RWPE1 (cell line): ENCODE data around the gene TRABD2A.
A peak's percentile ranks its signal among the peaks of the same experiment; 100 is the strongest.

Source experiments
- CTCF ChIA-PET: fragments of 350-600 bp; sonication (Branson Sonifier 250); formaldehyde crosslinking; extraction: SDS; loops from one replicate; lab custom pipeline; 2021; lab: Yijun Ruan, JAX
- POLR2A ChIA-PET: fragments of 400-600 bp; formaldehyde crosslinking; extraction: SDS; loops from one replicate; lab custom pipeline; 2020; ENCODE audit warnings: antibody characterized with exemption; ENCODE audit not compliant: low non-redundant PET; lab: Yijun Ruan, JAX
- DNase-seq: peaks from one replicate; pipeline ENCODE4 v3.0.0; 2012; ENCODE audit warnings: low spot score
- H3K27ac ChIP-seq: fragments of 450-650 bp; 2 replicates; pipeline ENCODE4 v1.5.1; 2017
- TF ChIP-seq, protein P1 (sequence below): fragments of 450-650 bp; conservative IDR thresholded peaks from 2 replicates; pipeline ENCODE4 v1.5.1; 2017; ENCODE audit warnings: low read depth, mild to moderate bottlenecking

TRABD2A gene

DNA sequence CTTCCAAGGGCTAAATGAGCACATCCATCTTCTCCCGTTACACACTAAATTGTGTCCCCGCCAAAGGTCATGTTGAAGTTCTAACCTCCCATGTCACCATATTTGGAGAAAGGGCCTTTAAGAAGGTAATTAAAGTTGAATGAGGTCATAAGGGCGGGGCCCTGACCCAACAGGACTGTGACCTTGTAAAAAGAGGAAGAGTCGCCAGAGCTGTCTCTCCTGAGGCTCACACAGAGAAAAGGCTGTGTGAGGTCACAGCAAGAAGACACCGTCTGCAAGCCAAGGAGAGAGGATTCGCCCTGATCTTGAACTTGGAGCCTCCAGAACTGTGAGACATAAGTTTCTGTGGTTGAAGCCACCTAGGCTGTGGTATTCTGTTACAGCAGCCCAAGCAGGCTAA lies 24.1 kb downstream of the TRABD2A start:
- TF ChIP-seq, protein P1, sequence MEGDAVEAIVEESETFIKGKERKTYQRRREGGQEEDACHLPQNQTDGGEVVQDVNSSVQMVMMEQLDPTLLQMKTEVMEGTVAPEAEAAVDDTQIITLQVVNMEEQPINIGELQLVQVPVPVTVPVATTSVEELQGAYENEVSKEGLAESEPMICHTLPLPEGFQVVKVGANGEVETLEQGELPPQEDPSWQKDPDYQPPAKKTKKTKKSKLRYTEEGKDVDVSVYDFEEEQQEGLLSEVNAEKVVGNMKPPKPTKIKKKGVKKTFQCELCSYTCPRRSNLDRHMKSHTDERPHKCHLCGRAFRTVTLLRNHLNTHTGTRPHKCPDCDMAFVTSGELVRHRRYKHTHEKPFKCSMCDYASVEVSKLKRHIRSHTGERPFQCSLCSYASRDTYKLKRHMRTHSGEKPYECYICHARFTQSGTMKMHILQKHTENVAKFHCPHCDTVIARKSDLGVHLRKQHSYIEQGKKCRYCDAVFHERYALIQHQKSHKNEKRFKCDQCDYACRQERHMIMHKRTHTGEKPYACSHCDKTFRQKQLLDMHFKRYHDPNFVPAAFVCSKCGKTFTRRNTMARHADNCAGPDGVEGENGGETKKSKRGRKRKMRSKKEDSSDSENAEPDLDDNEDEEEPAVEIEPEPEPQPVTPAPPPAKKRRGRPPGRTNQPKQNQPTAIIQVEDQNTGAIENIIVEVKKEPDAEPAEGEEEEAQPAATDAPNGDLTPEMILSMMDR, result no peak
- ChIA-PET CTCF (no interaction called here), POLR2A (no interaction called here)
- no peak for DNase-seq
- H3K27ac ChIP-seq, result no peak overlapping the region

DNA sequence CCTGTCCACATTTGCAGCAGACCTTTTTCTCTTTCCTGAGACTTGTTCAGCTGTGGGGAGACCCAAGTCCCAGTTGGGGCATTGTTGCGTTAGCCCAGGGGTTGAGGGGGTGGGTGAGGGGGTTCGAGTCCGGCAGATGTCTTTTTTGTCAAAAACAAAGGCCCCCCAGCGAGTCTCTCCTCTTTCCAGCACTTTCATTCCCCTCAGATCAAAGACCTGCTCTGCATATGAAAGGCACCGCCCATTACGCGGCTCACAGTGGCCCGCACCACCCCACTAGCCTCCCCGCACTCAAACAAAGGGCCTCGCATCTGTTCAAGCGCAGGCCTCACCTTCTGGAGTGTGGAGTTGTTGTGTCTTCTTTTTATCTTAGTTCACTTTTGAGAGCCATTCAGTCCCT lies 25.2 kb downstream of the TRABD2A start:
- no peak overlapping the region for H3K27ac ChIP-seq
- DNase-seq, result no peak
- ChIA-PET CTCF (no interaction called here), POLR2A (no interaction called here)
- TF ChIP-seq, protein P1, result no peak

DNA sequence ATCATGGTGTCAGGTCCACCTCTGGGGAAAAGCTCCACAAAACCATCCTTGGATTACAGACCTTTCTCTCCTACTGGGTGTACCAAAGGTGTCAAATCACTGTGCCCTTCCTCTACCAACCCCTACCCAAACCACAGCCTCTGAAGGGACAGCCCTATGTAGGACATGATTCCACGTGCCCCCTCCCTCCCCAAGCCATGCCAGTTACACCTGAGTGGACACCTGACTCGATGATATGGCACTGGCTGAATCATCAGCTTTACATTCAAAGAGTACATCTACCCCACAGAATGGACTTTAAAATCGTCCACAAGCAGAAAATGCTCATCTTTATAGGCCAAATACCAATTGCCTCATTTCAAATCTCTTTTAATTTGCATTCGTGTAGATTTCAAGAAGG lies 26.0 kb downstream of the TRABD2A start:
- TF ChIP-seq, protein P1, result no peak
- POLR2A ChIA-PET, result no interaction called here
- no peak overlapping the region for H3K27ac ChIP-seq
- no peak for DNase-seq
- CTCF ChIA-PET, result no interaction called here

DNA sequence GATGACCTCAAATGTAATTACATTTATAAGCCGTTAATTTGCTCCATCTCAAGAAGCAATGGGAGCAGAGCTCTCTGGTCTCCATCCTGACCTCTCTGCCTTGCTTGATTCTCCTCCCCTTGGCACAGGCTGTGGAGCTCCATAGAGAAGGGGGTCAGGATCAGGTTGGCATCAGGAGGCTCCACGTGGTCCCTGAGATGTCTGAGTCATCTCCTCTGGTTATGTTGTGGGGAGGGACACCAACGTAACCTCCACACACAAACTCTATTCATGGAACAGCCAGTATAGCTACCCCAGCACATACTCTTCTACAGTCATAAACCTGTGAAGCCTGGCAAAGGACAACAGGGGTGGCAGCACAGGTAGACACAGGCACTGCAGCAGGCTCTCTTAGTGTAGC lies 29.0 kb downstream of the TRABD2A start:
- POLR2A ChIA-PET, result no interaction called here
- no peak overlapping the region for H3K27ac ChIP-seq
- CTCF ChIA-PET, result interaction anchor here (0.8 kb wide), 1 partner anchor 30 kb away, joined by 5 read pairs; no protein-coding TSS in a partner anchor
- no peak for DNase-seq
- TF ChIP-seq, protein P1, result no peak

DNA sequence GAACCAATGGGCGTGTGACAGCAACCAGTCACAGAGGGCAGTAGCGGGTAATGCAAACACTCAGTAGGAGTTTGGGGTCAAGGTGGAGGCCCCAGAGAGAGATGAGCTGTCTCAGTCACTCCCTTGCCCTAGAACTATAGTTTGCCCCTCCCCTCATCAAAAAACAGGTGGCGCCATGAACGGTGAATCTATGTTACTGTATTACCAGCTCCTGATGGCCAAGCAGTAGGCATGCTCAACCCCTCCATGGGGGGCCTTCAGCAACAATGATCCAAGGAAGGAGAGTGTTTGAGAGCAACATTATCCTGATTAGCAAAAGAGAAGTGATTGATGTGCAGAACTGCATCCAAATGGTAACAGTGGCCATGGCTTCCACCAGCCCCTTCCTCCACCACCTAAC lies 30.4 kb downstream of the TRABD2A start:
- H3K27ac ChIP-seq, result no peak overlapping the region
- ChIA-PET POLR2A (no interaction called here), CTCF (no interaction called here)
- TF ChIP-seq, protein P1, result no peak
- DNase-seq, result no peak

DNA sequence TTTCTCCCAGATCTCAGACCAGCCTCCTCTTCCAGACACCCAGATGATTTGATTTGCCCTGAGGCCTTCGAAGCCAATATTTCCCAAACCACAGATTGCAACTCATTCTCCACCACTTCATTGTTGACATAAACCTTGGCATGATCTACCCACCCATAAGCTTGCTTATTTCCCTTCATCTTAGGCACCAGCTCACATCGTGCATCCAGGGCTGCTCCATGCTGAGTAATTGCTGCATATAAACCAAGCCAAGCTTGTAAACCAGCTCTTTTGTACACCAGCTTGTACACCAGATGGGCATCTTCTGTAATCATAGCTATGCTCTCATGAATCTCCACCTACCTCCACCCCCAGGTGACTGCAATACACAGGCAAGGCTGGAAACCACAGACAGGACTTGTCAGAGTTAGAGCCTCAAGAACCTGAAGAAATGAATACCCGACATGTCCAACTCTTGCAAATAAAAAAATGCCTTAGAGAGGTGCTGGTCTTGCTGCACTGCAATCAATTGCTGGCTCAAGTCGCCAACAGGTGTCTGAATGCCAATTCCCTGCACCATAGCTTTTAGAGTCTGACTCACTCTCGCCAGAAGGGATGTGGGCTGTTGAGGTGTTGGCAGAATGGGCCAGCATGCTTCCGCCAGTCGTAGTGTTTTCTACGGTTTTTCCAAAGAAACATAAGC lies 31.5 kb downstream of the TRABD2A start:
- DNase-seq, result peak; percentile 40
- ChIA-PET CTCF (interaction anchor here (0.6 to 0.7 kb wide), 3 partner anchors 11 to 219 kb away, joined by 3 to 4 read pairs (median 4); no protein-coding TSS in a partner anchor), POLR2A (no interaction called here)
- TF ChIP-seq, protein P1, result no peak
- no peak overlapping the region for H3K27ac ChIP-seq
